ENCODE measurements around the gene TK2.
A peak's percentile ranks its signal among the peaks of the same experiment; 100 is the strongest.

Gene TK2

GRCh38 chr16:66544016-66544757 is 5.7 kb downstream of the TK2 start:
- no peak for DNase-seq (ENCODE audit: low spot score)

GRCh38 chr16:66543541-66543940 is 6.4 kb downstream of the TK2 start:
- no peak for DNase-seq (ENCODE audit: low spot score)

GRCh38 chr16:66542396-66542795 is 7.5 kb downstream of the TK2 start:
- no peak for DNase-seq (ENCODE audit: low spot score)

GRCh38 chr16:66541388-66542355 is 8.2 kb downstream of the TK2 start:
- no peak for DNase-seq (ENCODE audit: low spot score)

- no peak for DNase-seq (ENCODE audit: low spot score)
These were observed 10.1 kb downstream of the TK2 start for GRCh38 chr16:66539623-66540469.

GRCh38 chr16:66538910-66539309 is 11.0 kb downstream of the TK2 start:
- DNase-seq (ENCODE audit: low spot score): no peak

- DNase-seq (ENCODE audit: low spot score): no peak
These were observed 12.7 kb downstream of the TK2 start for GRCh38 chr16:66537236-66537635.

GRCh38 chr16:66536525-66536924 is 13.4 kb downstream of the TK2 start:
- DNase-seq (ENCODE audit: low spot score): no peak

- DNase-seq (ENCODE audit: low spot score): no peak
These were observed 15.5 kb downstream of the TK2 start for GRCh38 chr16:66534376-66534799.

GRCh38 chr16:66529475-66529874 is 20.4 kb downstream of the TK2 start:
- DNase-seq (ENCODE audit: low spot score): no peak

- no peak for DNase-seq (ENCODE audit: low spot score)
These were observed 21.6 kb downstream of the TK2 start for GRCh38 chr16:66528294-66528693.

- DNase-seq (ENCODE audit: low spot score): no peak
These were observed 24.3 kb downstream of the TK2 start for GRCh38 chr16:66525396-66526180.

- DNase-seq (ENCODE audit: low spot score): no peak
These were observed 25.2 kb downstream of the TK2 start for GRCh38 chr16:66524601-66525164.

- DNase-seq (ENCODE audit: low spot score): no peak
These were observed 26.0 kb downstream of the TK2 start for GRCh38 chr16:66523861-66524354.

- DNase-seq (ENCODE audit: low spot score): no peak
These were observed 26.9 kb downstream of the TK2 start for GRCh38 chr16:66522816-66523590.

GRCh38 chr16:66521951-66522771 is 27.8 kb downstream of the TK2 start:
- DNase-seq (ENCODE audit: low spot score): peak; percentile 57

- no peak for DNase-seq (ENCODE audit: low spot score)
These were observed 28.6 kb downstream of the TK2 start for GRCh38 chr16:66521252-66521713.

GRCh38 chr16:66520406-66521170 is 29.3 kb downstream of the TK2 start:
- DNase-seq (ENCODE audit: low spot score): no peak
